EH (cell line): ENCODE results near the gene MTMR3.
"Not testable (repeated sequence)": the region's sequence is repeated elsewhere in the genome, so short reads cannot be mapped to it uniquely, and the experiment has no call there.

ENCODE experiments used
- DNase-seq: peaks from one replicate; pipeline ENCODE4 v3.0.0-alpha.2; 2015; ENCODE audit warnings: low read depth

The MTMR3 gene

GRCh38 chr22:30054764-30055069 is 171.7 kb downstream of the MTMR3 start:
- no peak for DNase-seq

- DNase-seq, result peak; percentile 23
Measured at GRCh38 chr22:30056015-30056414, 173.0 kb downstream of the MTMR3 start.

GRCh38 chr22:30057375-30057774 is 174.4 kb downstream of the MTMR3 start:
- no peak for DNase-seq

- not testable (repeated sequence) for DNase-seq
Measured at GRCh38 chr22:30059346-30060020, 176.5 kb downstream of the MTMR3 start.

GRCh38 chr22:30061094-30061493 is 178.1 kb downstream of the MTMR3 start:
- not testable (repeated sequence) for DNase-seq

- no peak for DNase-seq
Measured at GRCh38 chr22:30062259-30062658, 179.3 kb downstream of the MTMR3 start.

GRCh38 chr22:30062950-30063349 is 180.0 kb downstream of the MTMR3 start:
- DNase-seq, result no peak

GRCh38 chr22:30064172-30064571 is 181.2 kb downstream of the MTMR3 start:
- DNase-seq, result no peak

- no peak for DNase-seq
Measured at GRCh38 chr22:30073743-30074142, 190.8 kb downstream of the MTMR3 start.

GRCh38 chr22:30074147-30074546 is 191.2 kb downstream of the MTMR3 start:
- DNase-seq, result no peak

GRCh38 chr22:30074994-30075393 is 192.0 kb downstream of the MTMR3 start:
- DNase-seq, result no peak

GRCh38 chr22:30077279-30077880 is 194.4 kb downstream of the MTMR3 start:
- DNase-seq, result no peak

- no peak for DNase-seq
Measured at GRCh38 chr22:30078320-30079311, 195.6 kb downstream of the MTMR3 start.

- no peak for DNase-seq
Measured at GRCh38 chr22:30079952-30080533, 197.1 kb downstream of the MTMR3 start, which contains the start of gene HORMAD2. Gene HORMAD2, plus strand, starts transcription at chr22:30080464. Its CDS starts 13,489 bp downstream, at chr22:30093953.
